CD8-positive, alpha-beta memory T cell (primary cell): ENCODE data around the gene HERC2. TPM values are rescaled to one million over a fixed set of nuclear protein-coding genes. Genes with fewer than 3 reads are reported as not detected.
"Not testable (repeated sequence)": the region's sequence is repeated elsewhere in the genome, so short reads cannot be mapped to it uniquely, and the experiment has no call there.

ENCODE experiments used
- CTCF ChIA-PET: fragments of 350-600 bp; sonication (Branson Sonifier 250); formaldehyde crosslinking; loops from one replicate; lab custom pipeline; 2021; ENCODE audit warnings: antibody characterized with exemption; lab: Charles Lee
- POLR2A ChIA-PET: fragments of 350-600 bp; sonication (Branson Sonifier 250); formaldehyde crosslinking; loops from one replicate; lab custom pipeline; 2021; ENCODE audit warnings: antibody characterized with exemption; lab: Charles Lee
- DNase-seq, 5 donors: peaks; one replicate each; pipeline versions ENCODE4 v3.0.0 to v3.0.0-alpha.2; 2020 to 2022; ENCODE audit warnings: mixed read lengths in 1 of 5
- H3K27ac ChIP-seq: one replicate; pipeline ENCODE4 v1.7.0; 2013; ENCODE audit warnings: low read depth, mild to moderate bottlenecking, low read length, moderate library complexity
- H3K27me3 ChIP-seq: 2 replicates; pipeline ENCODE4 v1.7.0; 2013; ENCODE audit warnings: low read length, mild to moderate bottlenecking; ENCODE audit not compliant: insufficient read depth, poor library complexity, severe bottlenecking
- H3K36me3 ChIP-seq: 2 replicates; pipeline ENCODE4 v1.7.0; 2013; ENCODE audit warnings: mild to moderate bottlenecking, low read length, moderate library complexity; ENCODE audit not compliant: insufficient read depth
- H3K4me1 ChIP-seq: 2 replicates; pipeline ENCODE4 v1.7.0; 2013; ENCODE audit warnings: mild to moderate bottlenecking, low read length, moderate library complexity; ENCODE audit not compliant: insufficient read depth
- H3K4me3 ChIP-seq: 2 replicates; pipeline ENCODE4 v1.7.0; 2013; ENCODE audit warnings: mild to moderate bottlenecking, low read length
- H3K9me3 ChIP-seq: 2 replicates; pipeline ENCODE4 v1.7.0; 2013; ENCODE audit warnings: mild to moderate bottlenecking, low read length
- H3K27ac Mint-ChIP-seq, 8 donors: one replicate each; pipeline ENCODE4 v1.8.0; 2020 to 2021; ENCODE audit warnings: mixed read lengths in 8 of 8, mild to moderate bottlenecking in 6 of 8, inconsistent platforms in 3 of 8, moderate library complexity in 3 of 8
- H3K27me3 Mint-ChIP-seq, 2 donors: one replicate each; pipeline ENCODE4 v1.8.0; 2020 to 2021; ENCODE audit warnings: mixed read lengths in 2 of 2, mild to moderate bottlenecking in 1 of 2, moderate library complexity in 1 of 2
- H3K36me3 Mint-ChIP-seq, 3 donors: one replicate each; pipeline ENCODE4 v1.8.0; 2020 to 2021; ENCODE audit warnings: mixed read lengths in 3 of 3, inconsistent platforms in 1 of 3, mild to moderate bottlenecking in 1 of 3
- H3K4me1 Mint-ChIP-seq, 3 donors: one replicate each; pipeline ENCODE4 v1.8.0; 2020 to 2021; ENCODE audit warnings: mixed read lengths in 3 of 3, inconsistent platforms in 1 of 3, mild to moderate bottlenecking in 1 of 3
- H3K4me3 Mint-ChIP-seq, 7 donors: one replicate each; pipeline ENCODE4 v1.8.0; 2020 to 2021; ENCODE audit warnings: mixed read lengths in 7 of 7, mild to moderate bottlenecking in 6 of 7, moderate library complexity in 4 of 7, inconsistent platforms in 2 of 7
- H3K9me3 Mint-ChIP-seq, 5 donors: one replicate each; pipeline ENCODE4 v1.8.0; 2020 to 2022; ENCODE audit warnings: mixed read lengths in 5 of 5, mild to moderate bottlenecking in 3 of 5, moderate library complexity in 2 of 5, inconsistent platforms in 1 of 5
- polyA plus RNA-seq: library from polyadenylated mRNA; unstranded; fragments of 300-500 nt; fragmentation: Illumina TruSeq; gene quantifications from one replicate; pipeline ENCODE4 v1.2.3, GENCODE V29; 2021
- total RNA-seq, 2 experiments: library from RNA; stranded (reverse); gene quantifications; one replicate each; pipeline ENCODE4 v1.2.3, GENCODE V29; 2021

HERC2 gene
- total and polyA plus RNA-seq, 3 experiments from 2014 or later: 10.1 to 37.3 (median 31.0) TPM

DNA sequence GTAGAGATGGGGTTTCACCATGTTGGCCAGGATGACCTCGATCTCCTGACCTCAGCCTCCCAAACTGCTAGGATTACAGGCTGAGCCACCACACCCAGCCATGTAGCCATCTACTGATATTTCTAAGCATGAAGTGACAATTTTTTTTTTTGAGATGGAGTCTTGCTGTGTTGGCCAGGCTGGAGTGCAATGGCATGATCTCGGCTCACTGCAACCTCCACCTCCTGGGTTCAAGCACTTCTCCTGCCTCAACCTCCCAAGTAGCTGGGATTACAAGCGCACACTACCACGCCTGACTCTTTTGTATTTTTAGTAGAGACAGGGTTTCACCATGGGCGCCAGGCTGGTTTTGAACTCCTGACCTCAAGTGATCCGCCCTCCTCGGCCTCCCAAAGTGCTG is 5.0 kb downstream of the HERC2 start:
- H3K9me3 ChIP-seq, H3K27ac Mint-ChIP-seq, H3K36me3 ChIP-seq, H3K27me3 ChIP-seq, H3K4me3 ChIP-seq, DNase-seq, H3K27me3 Mint-ChIP-seq, POLR2A ChIA-PET, CTCF ChIA-PET, H3K4me1 ChIP-seq, H3K4me3 Mint-ChIP-seq, H3K9me3 Mint-ChIP-seq, H3K27ac ChIP-seq: not testable (repeated sequence)
- H3K4me1 Mint-ChIP-seq: peaks cover 5 to 21% (median 13%) of the 10 kb centered on the region in 3 donors
- H3K36me3 Mint-ChIP-seq: peaks cover 11 to 32% (median 12%) of the 10 kb centered on the region in 3 donors

- Mint-ChIP-seq H3K36me3 (peaks cover 10 to 40% (median 28%) of the 10 kb centered on the region in 3 donors), H3K9me3 (peaks cover 8 to 28% (median 12%) of the 10 kb centered on the region in 5 donors)
- POLR2A ChIA-PET, H3K27me3 ChIP-seq, H3K4me1 Mint-ChIP-seq, H3K4me3 Mint-ChIP-seq, CTCF ChIA-PET, H3K4me3 ChIP-seq, H3K27me3 Mint-ChIP-seq, H3K27ac ChIP-seq, H3K4me1 ChIP-seq, H3K9me3 ChIP-seq, H3K36me3 ChIP-seq, H3K27ac Mint-ChIP-seq, DNase-seq: not testable (repeated sequence)
These were observed 11.5 kb downstream of the HERC2 start for GRCh38 chr15:28310454-28310853.

DNA sequence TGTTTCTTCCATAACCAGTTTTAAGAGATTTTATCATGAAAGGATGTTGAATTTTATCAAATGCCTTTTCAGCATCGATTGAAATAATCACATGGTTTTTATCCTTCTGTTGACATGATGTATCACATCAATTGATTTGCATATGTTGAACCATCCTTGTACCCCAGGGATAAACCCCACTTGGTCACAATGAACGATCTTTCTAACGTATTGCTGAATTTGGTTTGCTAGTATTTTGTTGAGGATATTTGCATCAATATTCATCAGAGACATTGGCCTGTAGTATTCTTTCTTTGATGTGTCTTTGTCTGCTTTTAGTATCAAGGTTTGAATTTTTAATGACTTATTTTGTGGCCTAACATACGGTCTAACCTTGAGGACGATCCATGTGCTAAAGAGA is 13.3 kb downstream of the HERC2 start:
- H3K27ac ChIP-seq, H3K4me3 Mint-ChIP-seq, CTCF ChIA-PET, H3K27me3 ChIP-seq, H3K36me3 ChIP-seq, H3K27ac Mint-ChIP-seq, H3K4me1 Mint-ChIP-seq, H3K4me1 ChIP-seq, POLR2A ChIA-PET, DNase-seq, H3K4me3 ChIP-seq, H3K9me3 ChIP-seq, H3K27me3 Mint-ChIP-seq: not testable (repeated sequence)
- peaks cover 8 to 28% (median 12%) of the 10 kb centered on the region in 5 donors for H3K9me3 Mint-ChIP-seq
- peaks cover 2 to 37% (median 17%) of the 10 kb centered on the region in 3 donors for H3K36me3 Mint-ChIP-seq

- CTCF ChIA-PET, H3K27me3 Mint-ChIP-seq, H3K27ac ChIP-seq, H3K4me3 ChIP-seq, H3K27me3 ChIP-seq, DNase-seq, H3K27ac Mint-ChIP-seq, H3K4me1 Mint-ChIP-seq, POLR2A ChIA-PET, H3K36me3 ChIP-seq, H3K9me3 ChIP-seq, H3K4me3 Mint-ChIP-seq, H3K4me1 ChIP-seq: not testable (repeated sequence)
- Mint-ChIP-seq H3K9me3 (peaks cover 8 to 33% (median 12%) of the 10 kb centered on the region in 5 donors), H3K36me3 (peaks cover 2 to 35% (median 11%) of the 10 kb centered on the region in 3 donors)
These were observed 16.3 kb downstream of the HERC2 start for GRCh38 chr15:28305700-28306099.

GRCh38 chr15:28297434-28297833 is 24.5 kb downstream of the HERC2 start:
- H3K9me3 Mint-ChIP-seq, H3K36me3 ChIP-seq, DNase-seq, CTCF ChIA-PET, H3K4me1 Mint-ChIP-seq, H3K27ac Mint-ChIP-seq, H3K27me3 ChIP-seq, H3K27me3 Mint-ChIP-seq, H3K27ac ChIP-seq, POLR2A ChIA-PET, H3K4me3 Mint-ChIP-seq, H3K4me3 ChIP-seq, H3K9me3 ChIP-seq, H3K4me1 ChIP-seq: not testable (repeated sequence)
- peaks cover 9 to 27% (median 9%) of the 10 kb centered on the region in 3 donors for H3K36me3 Mint-ChIP-seq

DNA sequence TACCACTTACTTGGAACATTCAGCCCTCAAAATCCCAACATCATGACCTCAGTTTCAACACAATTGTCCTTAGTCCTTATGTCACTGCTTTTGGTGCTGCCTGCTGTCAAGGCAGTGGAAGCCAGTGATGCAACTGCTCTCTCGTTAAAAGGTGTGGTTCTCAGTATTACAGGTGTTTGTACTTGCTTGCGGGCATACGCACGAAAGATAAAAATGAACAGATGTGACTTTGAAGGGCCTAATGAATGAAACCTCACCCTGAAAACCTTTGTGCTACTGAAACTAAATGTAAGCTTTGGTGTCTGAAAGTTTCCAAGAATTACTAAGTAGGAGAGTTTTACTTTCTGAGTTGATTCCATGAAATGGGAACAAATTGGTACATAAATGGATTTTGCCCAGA is 25.2 kb downstream of the HERC2 start:
- H3K4me3 ChIP-seq, CTCF ChIA-PET, H3K9me3 Mint-ChIP-seq, POLR2A ChIA-PET, H3K4me1 ChIP-seq, H3K9me3 ChIP-seq, H3K27me3 ChIP-seq, H3K4me1 Mint-ChIP-seq, H3K36me3 ChIP-seq, H3K27me3 Mint-ChIP-seq, H3K27ac ChIP-seq, DNase-seq, H3K4me3 Mint-ChIP-seq: not testable (repeated sequence)
- peaks cover 12 to 31% (median 13%) of the 10 kb centered on the region in 3 donors for H3K36me3 Mint-ChIP-seq
- peak overlapping the region in 1 of 8 donors; percentile 50 for H3K27ac Mint-ChIP-seq

GRCh38 chr15:28295009-28295563 is 26.9 kb downstream of the HERC2 start:
- H3K27ac Mint-ChIP-seq: peak overlapping the region in 4 of 8 donors; percentile 47 to 71 (median 64)

GRCh38 chr15:28294560-28294959 is 27.4 kb downstream of the HERC2 start:
- H3K4me1 ChIP-seq, H3K27me3 ChIP-seq, POLR2A ChIA-PET, CTCF ChIA-PET, H3K27ac ChIP-seq, H3K4me3 ChIP-seq, H3K4me1 Mint-ChIP-seq, H3K36me3 ChIP-seq, H3K27me3 Mint-ChIP-seq, DNase-seq, H3K9me3 ChIP-seq: not testable (repeated sequence)
- Mint-ChIP-seq H3K36me3 (peaks cover 30 to 51% (median 33%) of the 10 kb centered on the region in 3 donors), H3K27ac (peak overlapping the region in 2 of 8 donors; percentile 29 to 64), H3K9me3 (peaks cover 8 to 19% (median 9%) of the 10 kb centered on the region in 5 donors), H3K4me3 (peak overlapping the region in 1 of 7 donors; percentile 19)

More at GRCh38 chr15:28295009-28295563, 26.9 kb downstream of the HERC2 start:
- H3K4me1 Mint-ChIP-seq, H3K4me3 ChIP-seq, H3K27me3 Mint-ChIP-seq, H3K27ac ChIP-seq, H3K4me1 ChIP-seq, CTCF ChIA-PET, H3K4me3 Mint-ChIP-seq, POLR2A ChIA-PET, H3K36me3 ChIP-seq, H3K27me3 ChIP-seq, DNase-seq, H3K9me3 ChIP-seq: not testable (repeated sequence)
- Mint-ChIP-seq H3K36me3 (peaks cover 25 to 46% (median 27%) of the 10 kb centered on the region in 3 donors), H3K9me3 (peaks cover 3 to 14% (median 6%) of the 10 kb centered on the region in 5 donors)
